ENCODE results near the gene CEP135. TPM values are rescaled to one million over a fixed set of nuclear protein-coding genes. Genes with fewer than 3 reads are reported as not detected.

Gene CEP135
- total and polyA plus RNA-seq, 3 donors from 2014 or later: 5.2 to 28.4 (median 19.9) TPM

DNA sequence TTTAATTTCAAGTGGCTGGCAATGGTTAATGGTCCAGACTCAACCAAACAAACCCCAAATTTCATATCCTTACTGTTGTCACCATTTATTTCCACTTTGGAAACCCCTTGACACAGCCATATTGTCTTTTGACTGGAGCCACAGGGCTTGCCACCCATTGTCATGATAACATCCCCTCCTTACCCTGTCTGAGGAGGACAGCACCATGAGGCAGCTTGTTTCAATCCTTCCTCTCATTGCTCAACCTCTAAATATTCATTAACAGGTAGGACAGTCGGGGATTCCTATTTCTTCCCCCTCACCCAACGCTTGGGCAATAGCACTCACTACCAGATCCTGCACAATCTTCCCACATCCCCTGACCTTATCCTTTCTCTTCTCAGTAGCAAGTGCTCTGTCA is 92.1 kb downstream of the CEP135 start:
- 76 to 78% methylated on average over 2 of the region's 2 CpGs for WGBS, 2 donors
- Histone ChIP-seq H3K4me1 (no peaks in the 10 kb centered on the region), H3K36me3 (ENCODE audit: low read depth, missing control alignments) (no peaks in the 10 kb centered on the region), H3K27ac (no peak overlapping the region), H3K9me3 (no peaks in the 10 kb centered on the region), H3K27me3 (no peaks in the 10 kb centered on the region), H3K4me3 (no peak overlapping the region)
- no peak for DNase-seq
- TF ChIP-seq, protein P1, sequence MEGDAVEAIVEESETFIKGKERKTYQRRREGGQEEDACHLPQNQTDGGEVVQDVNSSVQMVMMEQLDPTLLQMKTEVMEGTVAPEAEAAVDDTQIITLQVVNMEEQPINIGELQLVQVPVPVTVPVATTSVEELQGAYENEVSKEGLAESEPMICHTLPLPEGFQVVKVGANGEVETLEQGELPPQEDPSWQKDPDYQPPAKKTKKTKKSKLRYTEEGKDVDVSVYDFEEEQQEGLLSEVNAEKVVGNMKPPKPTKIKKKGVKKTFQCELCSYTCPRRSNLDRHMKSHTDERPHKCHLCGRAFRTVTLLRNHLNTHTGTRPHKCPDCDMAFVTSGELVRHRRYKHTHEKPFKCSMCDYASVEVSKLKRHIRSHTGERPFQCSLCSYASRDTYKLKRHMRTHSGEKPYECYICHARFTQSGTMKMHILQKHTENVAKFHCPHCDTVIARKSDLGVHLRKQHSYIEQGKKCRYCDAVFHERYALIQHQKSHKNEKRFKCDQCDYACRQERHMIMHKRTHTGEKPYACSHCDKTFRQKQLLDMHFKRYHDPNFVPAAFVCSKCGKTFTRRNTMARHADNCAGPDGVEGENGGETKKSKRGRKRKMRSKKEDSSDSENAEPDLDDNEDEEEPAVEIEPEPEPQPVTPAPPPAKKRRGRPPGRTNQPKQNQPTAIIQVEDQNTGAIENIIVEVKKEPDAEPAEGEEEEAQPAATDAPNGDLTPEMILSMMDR (IDR thresholded peaks at IDR 0.05): no peak
- no peak for TF ChIP-seq POLR2A (IDR thresholded peaks at IDR 0.05)
- intact Hi-C loops (cut with DNase I; ENCODE audit: low total_unique reads): no loop called here

DNA sequence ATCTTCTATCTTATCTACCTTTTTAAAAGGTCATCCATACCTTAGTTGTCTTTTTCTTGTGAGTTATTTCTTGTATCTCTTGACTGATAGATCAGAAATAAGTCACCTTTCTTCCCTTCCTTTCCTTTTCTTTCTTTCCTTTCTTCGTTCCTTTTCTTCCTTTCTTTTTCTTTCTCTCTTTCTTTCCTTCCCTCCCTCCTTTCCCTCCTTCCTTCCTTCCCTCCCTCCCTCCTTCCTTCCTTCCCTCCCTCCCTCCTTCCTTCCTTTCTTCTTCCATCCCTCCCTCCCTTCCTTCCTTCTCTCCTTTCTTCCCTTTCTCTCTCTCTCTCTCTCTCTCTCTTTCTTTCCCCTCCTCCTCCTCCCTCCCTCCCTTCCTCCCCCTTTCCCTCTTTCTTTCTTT is 93.5 kb downstream of the CEP135 start:
- intact Hi-C loops (cut with DNase I; ENCODE audit: low total_unique reads): no loop called here
- H3K27ac ChIP-seq: no peak overlapping the region
- H3K36me3 ChIP-seq (ENCODE audit: low read depth, missing control alignments): no peaks in the 10 kb centered on the region
- H3K9me3 ChIP-seq: no peaks in the 10 kb centered on the region
- WGBS, 2 donors: 96 to 97% methylated on average over 1 of the region's 1 CpG
- H3K4me3 ChIP-seq: no peak overlapping the region
- no peak for DNase-seq
- no peak for TF ChIP-seq POLR2A (IDR thresholded peaks at IDR 0.05)
- TF ChIP-seq, protein P1 (IDR thresholded peaks at IDR 0.05): no peak
- H3K27me3 ChIP-seq: no peaks in the 10 kb centered on the region
- H3K4me1 ChIP-seq: no peaks in the 10 kb centered on the region

DNA sequence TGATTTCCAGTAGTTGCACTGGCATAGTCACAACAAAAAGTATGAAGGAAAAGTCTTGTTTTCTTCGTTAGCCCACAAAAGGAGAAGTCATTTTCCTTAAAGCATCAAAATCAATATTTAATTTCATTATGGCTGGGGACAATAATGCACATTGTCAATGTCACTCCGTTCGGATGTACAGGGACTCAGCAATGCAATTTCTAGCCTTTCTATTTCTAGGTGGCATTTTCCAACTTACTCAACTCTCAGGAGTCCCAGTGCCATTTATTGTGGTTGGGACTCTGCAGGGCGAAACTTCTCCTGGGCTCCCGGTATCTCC is 99.6 kb downstream of the CEP135 start:
- intact Hi-C loops (cut with DNase I; ENCODE audit: low total_unique reads): no loop called here
- Histone ChIP-seq H3K4me3 (peak overlapping the region; percentile 61 to 62), H3K36me3 (ENCODE audit: low read depth, missing control alignments) (no peaks in the 10 kb centered on the region), H3K9me3 (no peaks in the 10 kb centered on the region), H3K27me3 (no peaks in the 10 kb centered on the region), H3K27ac (peak overlapping the region in 1 of 2 donors; percentile 53), H3K4me1 (no peaks in the 10 kb centered on the region)
- 12 to 13% methylated on average over 5 of the region's 5 CpGs for WGBS, 2 donors
- DNase-seq: no peak
- TF ChIP-seq, protein P1 (IDR thresholded peaks at IDR 0.05): no peak
- TF ChIP-seq POLR2A (IDR thresholded peaks at IDR 0.05): no peak

DNA sequence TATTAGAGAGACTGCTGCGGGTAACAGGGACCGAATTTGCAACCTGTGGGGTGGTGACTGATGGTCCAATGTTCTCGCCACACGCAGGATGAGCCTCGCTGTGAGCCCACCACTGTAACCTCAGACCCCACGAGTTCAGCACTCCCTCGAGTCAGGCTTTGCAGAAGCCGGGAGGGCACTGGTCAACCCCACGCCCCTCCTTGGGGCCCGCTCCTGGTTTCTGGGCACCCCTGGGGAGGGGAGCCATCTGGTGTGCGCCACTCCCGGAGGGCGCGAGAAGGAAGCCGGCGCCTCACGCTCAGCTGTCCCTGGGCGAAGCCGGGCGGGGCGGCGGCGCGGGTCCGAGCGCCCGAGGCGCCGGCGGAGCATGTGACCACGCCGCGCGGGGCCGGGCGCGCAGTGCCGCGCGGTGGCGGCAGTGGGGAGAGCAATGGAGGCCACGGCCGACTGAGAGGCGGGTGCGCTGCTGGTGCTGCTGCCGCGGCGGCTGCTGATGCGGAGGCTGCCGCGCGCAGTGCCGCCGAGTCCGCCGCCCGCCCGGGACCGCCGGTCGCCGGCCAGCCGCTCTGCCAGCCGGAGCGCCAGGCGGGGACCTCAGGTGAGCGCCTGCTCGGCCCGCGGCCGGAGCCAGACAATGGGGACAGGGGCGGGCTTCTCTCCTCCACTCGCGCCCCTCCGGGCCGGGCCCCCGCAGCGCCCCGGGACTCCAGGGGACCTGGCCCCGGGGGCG is 100.1 kb downstream of the CEP135 start:
- WGBS, 2 donors: 0 to 1% methylated on average over 7 to 33 of the region's 81 CpGs
- H3K4me3 ChIP-seq: peak overlapping the region; percentile 61 to 62
- no peaks in the 10 kb centered on the region for H3K27me3 ChIP-seq
- peak; percentile 66 for DNase-seq
- no peak for TF ChIP-seq POLR2A (IDR thresholded peaks at IDR 0.05)
- TF ChIP-seq, protein P1 (IDR thresholded peaks at IDR 0.05): peak in 2 of 3 experiments; percentile 13 to 17
- H3K27ac ChIP-seq: peak overlapping the region; percentile 76 to 81
- intact Hi-C loops (cut with DNase I; ENCODE audit: low total_unique reads): no loop called here
- no peaks in the 10 kb centered on the region for H3K9me3 ChIP-seq
- H3K36me3 ChIP-seq (ENCODE audit: low read depth, missing control alignments): no peaks in the 10 kb centered on the region
- no peaks in the 10 kb centered on the region for H3K4me1 ChIP-seq

DNA sequence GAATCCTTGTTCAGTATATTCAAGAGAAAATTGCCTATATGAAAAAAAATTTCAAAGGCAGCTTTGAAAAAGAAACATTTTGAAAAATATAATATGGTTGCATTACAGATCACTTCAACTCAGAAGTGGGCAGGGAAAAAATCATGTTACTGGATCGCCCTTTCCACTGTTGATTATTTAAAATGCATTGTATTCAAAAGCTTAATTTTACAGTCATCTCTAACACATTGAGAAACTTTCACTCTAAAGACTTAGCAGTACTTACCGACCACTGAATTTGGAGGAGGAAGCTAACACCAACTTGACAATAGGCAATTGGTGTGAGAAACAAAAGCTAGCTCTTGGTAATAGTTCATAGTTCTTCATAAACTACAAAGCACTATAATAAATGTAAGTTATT is 101.9 kb downstream of the CEP135 start:
- H3K4me3 ChIP-seq: no peak overlapping the region
- intact Hi-C loops (cut with DNase I; ENCODE audit: low total_unique reads): no loop called here

More for the DNA sequence above, 101.9 kb downstream of the CEP135 start:
- no peak for DNase-seq
- no peak for TF ChIP-seq POLR2A (IDR thresholded peaks at IDR 0.05)
- TF ChIP-seq, protein P1 (IDR thresholded peaks at IDR 0.05): no peak
- no peaks in the 10 kb centered on the region for H3K27me3 ChIP-seq
- H3K36me3 ChIP-seq (ENCODE audit: low read depth, missing control alignments): no peaks in the 10 kb centered on the region
- peak overlapping the region in 1 of 2 donors; percentile 81 for H3K27ac ChIP-seq
- H3K4me1 ChIP-seq: no peaks in the 10 kb centered on the region
- WGBS, 2 donors: 56% methylated on average over 2 of the region's 2 CpGs
- H3K9me3 ChIP-seq: no peaks in the 10 kb centered on the region
